HCT116 (cell line): ENCODE results near the gene ARHGAP8.

Experiments used
- REST ChIP-seq: IDR thresholded peaks from 2 replicates; pipeline ENCODE4 v1.6.1; 2012; ENCODE audit warnings: low read depth
- ZNF274 ChIP-seq: fragments of 200-500 bp; sonication (Bioruptor generic); IDR thresholded peaks from 2 replicates; pipeline ENCODE4 v1.6.1; 2014; ENCODE audit warnings: mild to moderate bottlenecking, low read depth, low read length, inconsistent platforms

- no peak for TF ChIP-seq REST
- no peak for TF ChIP-seq ZNF274
Measured at GRCh38 chr22:44870021-44870420, 117.6 kb downstream of the ARHGAP8 start.
